GM12878 (cell line): ENCODE results near the gene INTS6. TPM values are rescaled to one million over a fixed set of nuclear protein-coding genes. Genes with fewer than 3 reads are reported as not detected.
A peak's percentile ranks its signal among the peaks of the same experiment; 100 is the strongest.

Experiments used
- ATAC-seq: fragments of 200-7000 bp; cut with Tn5 transposase; 3 replicates; pipeline ENCODE4 v1.9.1; 2020; ENCODE audit warnings: mild to moderate bottlenecking, moderate library complexity
- BruUV-seq: library from RNA; stranded (reverse); fragments of 400-500 nt; replicated peaks from 2 replicates; lab custom pipeline; 2021; lab: Mats Ljungman, UMichigan
- CTCF ChIA-PET: fragments of 300-600 bp; sonication (Branson Sonifier 250); formaldehyde crosslinking; extraction: SDS; loops from one replicate; lab custom pipeline; 2021; ENCODE audit warnings: inconsistent platforms; lab: Yijun Ruan, JAX
- POLR2A ChIA-PET: fragments of 350-600 bp; formaldehyde crosslinking; extraction: SDS; loops from one replicate; lab custom pipeline; 2021; ENCODE audit warnings: inconsistent platforms; lab: Charles Lee
- RAD21 ChIA-PET: fragments of 300-600 bp; sonication (Branson Sonifier 250); formaldehyde crosslinking; loops from one replicate; lab custom pipeline; 2023; ENCODE audit warnings: antibody characterized with exemption; ENCODE audit not compliant: unreplicated experiment; lab: Charles Lee
- SMC1A ChIA-PET: fragments of 300-600 bp; sonication (Branson Sonifier 250); formaldehyde crosslinking; loops from one replicate; lab custom pipeline; 2023; ENCODE audit not compliant: unreplicated experiment, uncharacterized antibody; lab: Charles Lee
- DNase-seq: peaks from one replicate; pipeline ENCODE4 v3.0.0-alpha.2; 2011; ENCODE audit warnings: low read depth, low spot score
- FAIRE-seq: peaks from 3 replicates; lab custom pipeline; 2011; peaks lifted over from hg19 to GRCh38; lab: Jason Lieb, UNC
- H2AFZ ChIP-seq: 2 replicates; pipeline ENCODE4 v1.6.0; 2011; ENCODE audit warnings: low read depth, low read length, control low read depth; ENCODE audit not compliant: control insufficient read depth
- H3K27ac ChIP-seq: 2 replicates; pipeline ENCODE4 v1.5.1; 2011; ENCODE audit warnings: control low read depth; ENCODE audit not compliant: control insufficient read depth, insufficient read depth
- H3K27me3 ChIP-seq, 2 experiments: replicated peaks in 1 of 2; 2 replicates each; pipeline versions ENCODE4 v1.6.0 to v1.6.1; 2011; ENCODE audit warnings: low read length in 1 of 2; ENCODE audit not compliant: control insufficient read depth in 2 of 2, insufficient read depth in 2 of 2
- H3K36me3 ChIP-seq, 2 experiments: 2 replicates each; pipeline ENCODE4 v1.5.1; 2011; ENCODE audit warnings: low read length in 1 of 2; ENCODE audit not compliant: control insufficient read depth in 2 of 2, insufficient read depth in 2 of 2
- H3K4me1 ChIP-seq: 2 replicates; pipeline ENCODE4 v1.6.1; 2011; ENCODE audit warnings: mild to moderate bottlenecking, low read length, moderate library complexity, mixed read lengths; ENCODE audit not compliant: control insufficient read depth, insufficient read depth
- H3K4me2 ChIP-seq: 2 replicates; pipeline ENCODE4 v1.6.0; 2011; ENCODE audit warnings: control low read depth; ENCODE audit not compliant: control insufficient read depth, insufficient read depth
- H3K4me3 ChIP-seq: fragments of 200-600 bp; sonication (generic); 2 replicates; pipeline ENCODE4 v1.5.1; 2016
- H3K79me2 ChIP-seq: 2 replicates; pipeline ENCODE4 v1.6.0; 2011; ENCODE audit warnings: low read length; ENCODE audit not compliant: control insufficient read depth, insufficient read depth
- H3K9ac ChIP-seq: 2 replicates; pipeline ENCODE4 v1.8.0; 2011; ENCODE audit warnings: low read length, control low read depth, mixed read lengths; ENCODE audit not compliant: control insufficient read depth, insufficient read depth
- H3K9me3 ChIP-seq: replicated peaks from 3 replicates; pipeline ENCODE4 v1.5.1; 2011; ENCODE audit warnings: mild to moderate bottlenecking, low read length; ENCODE audit not compliant: control insufficient read depth, insufficient read depth
- H4K20me1 ChIP-seq: 2 replicates; pipeline ENCODE4 v1.6.0; 2011; ENCODE audit not compliant: control insufficient read depth, insufficient read depth
- MEF2B ChIP-seq: fragments of 450-650 bp; IDR thresholded peaks from 2 replicates; pipeline ENCODE4 v1.6.1; 2018; ENCODE audit warnings: mild to moderate bottlenecking, moderate library complexity; ENCODE audit not compliant: partially characterized antibody, poor library complexity, severe bottlenecking
- MTA3 ChIP-seq: IDR thresholded peaks from 2 replicates; pipeline ENCODE4 v1.6.1; 2012; ENCODE audit warnings: low read length, inconsistent platforms, borderline replicate concordance
- NFXL1 ChIP-seq: fragments of 450-650 bp; IDR thresholded peaks from 2 replicates; pipeline ENCODE4 v1.6.1; 2017; ENCODE audit warnings: antibody characterized with exemption, mild to moderate bottlenecking, borderline replicate concordance
- POLR2AphosphoS5 ChIP-seq: IDR thresholded peaks from 2 replicates; pipeline ENCODE4 v1.6.1; 2011; ENCODE audit warnings: mild to moderate bottlenecking, low read length, inconsistent platforms
- SIX5 ChIP-seq: IDR thresholded peaks from 2 replicates; pipeline ENCODE4 v1.6.1; 2011; ENCODE audit warnings: mild to moderate bottlenecking, low read depth, low read length, moderate library complexity; ENCODE audit not compliant: severe bottlenecking
- SMARCA5 ChIP-seq: fragments of 450-650 bp; IDR thresholded peaks from 2 replicates; pipeline ENCODE4 v1.6.1; 2017; ENCODE audit warnings: mild to moderate bottlenecking
- SPI1 ChIP-seq: IDR thresholded peaks from 2 replicates; pipeline ENCODE4 v1.6.1; 2011; ENCODE audit warnings: low read depth, mild to moderate bottlenecking, low read length, moderate library complexity, borderline replicate concordance; ENCODE audit not compliant: insufficient read depth
- WGBS: methylation state at CpG from one replicate; pipeline ENCODE4 v1.1.6; 2016; ENCODE audit warnings: low lambda C conversion rate; ENCODE audit not compliant: insufficient replicate concordance, insufficient coverage; ENCODE audit errors: missing lambda C conversion rate; 5-methylcytosine and 5-hydroxymethylcytosine counted together
- in situ Hi-C: fragments of 300-500 bp; cut with MboI; formaldehyde crosslinking; loops from 9 replicates; pipeline ENCODE4 v1.14.3; 2018; ENCODE audit warnings: mixed read lengths
- intact Hi-C: fragments of 100-400 bp; cut with micrococcal nuclease; formaldehyde crosslinking; loops from one replicate; pipeline ENCODE4 v1.14.2; 2022; ENCODE audit not compliant: unreplicated experiment
- polyA plus RNA-seq, 11 experiments: library from polyadenylated mRNA; depleted of rRNA in 4 of 11; unstranded in 6 of 11; stranded (reverse) in 5 of 11; fragments of >200 nt; fragmentation: Nextera tagmentation in 4 of 11; fragmentation: Illumina TruSeq in 1 of 11; extraction: Ambion mirVana in 4 of 11; extraction: Trizol in 1 of 11; gene quantifications; 1 replicate in 1 of 11; 2 replicates in 10 of 11; pipeline versions ENCODE4 v1.2.1 to v1.2.3, GENCODE V29; 2011 to 2016; ENCODE audit warnings: inconsistent platforms in 2 of 11, missing spikeins in 2 of 11, low read depth in 1 of 11
- total RNA-seq, 4 experiments: library from RNA; depleted of rRNA in 3 of 4; stranded (reverse); fragments of >200 nt in 3 of 4; fragmentation: Illumina TruSeq in 1 of 4; extraction: Trizol in 1 of 4; gene quantifications; 2 replicates each; pipeline versions ENCODE4 v1.2.1 to v1.2.3, GENCODE V29; 2013 to 2021
- TF ChIP-seq, protein P1 (sequence below): fragments of 450-650 bp; formaldehyde crosslinking; IDR thresholded peaks from 2 replicates; pipeline ENCODE4 v1.4.0; 2020; ENCODE audit warnings: mild to moderate bottlenecking, moderate library complexity
- TF ChIP-seq, protein P2 (sequence below), 3 experiments: IDR thresholded peaks in 2 of 3; conservative IDR thresholded peaks in 1 of 3; 2 replicates each; pipeline ENCODE4 v1.5.1; 2011; ENCODE audit warnings: low read depth in 3 of 3, low read length in 3 of 3, mild to moderate bottlenecking in 3 of 3, control low read depth in 2 of 3, moderate library complexity in 2 of 3, inconsistent platforms in 1 of 3, mixed read lengths in 1 of 3; ENCODE audit not compliant: control insufficient read depth in 2 of 3, insufficient read depth in 1 of 3; ENCODE audit errors: extremely low read depth in 1 of 3
- TF ChIP-seq, protein P3 (sequence below): fragments of 450-650 bp; IDR thresholded peaks from 2 replicates; pipeline ENCODE4 v1.6.1; 2017; ENCODE audit warnings: low read depth, mild to moderate bottlenecking, moderate library complexity
- TF ChIP-seq, protein P4 (sequence below): IDR thresholded peaks from 2 replicates; pipeline ENCODE4 v1.6.1; 2011; ENCODE audit warnings: borderline replicate concordance, low read depth, mild to moderate bottlenecking, moderate library complexity, mixed read lengths, low read length; ENCODE audit not compliant: insufficient read depth; ENCODE audit errors: extremely low read length

The INTS6 gene
- total and polyA plus RNA-seq, 10 of the 15 experiments (the other 5 are each of a cell fraction or from before 2014, with no cell fraction given): 7.2 to 57.7 (median 30.9) TPM

DNA sequence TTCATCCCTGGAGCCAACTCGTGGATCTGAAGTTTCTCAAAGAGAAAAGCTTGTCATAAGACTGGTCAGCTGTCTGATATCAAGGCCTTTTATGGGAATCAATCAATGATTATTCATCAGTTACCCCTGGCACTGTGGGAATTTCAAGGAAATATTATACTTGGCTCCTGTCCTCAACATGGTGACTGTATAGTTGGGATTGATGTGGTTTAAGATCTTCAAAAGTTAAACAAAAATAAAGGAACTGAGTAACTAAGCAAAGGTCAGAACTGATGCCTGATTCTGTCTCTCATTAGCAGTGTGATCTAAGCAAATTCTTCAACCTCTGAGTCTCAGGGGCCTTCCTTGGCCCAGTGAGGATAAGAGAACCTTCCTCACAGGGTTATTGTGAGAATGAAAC lies 135.6 kb downstream of the INTS6 start:
- FAIRE-seq (no peak), ATAC-seq (no peak), DNase-seq (no peak)
- Histone ChIP-seq H3K27me3 (no peaks in the 10 kb centered on the region), H3K4me2 (no peak overlapping the region), H3K9ac (no peak overlapping the region), H3K79me2 (no peaks in the 10 kb centered on the region), H3K36me3 (no peaks in the 10 kb centered on the region), H3K4me3 (no peak overlapping the region), H3K27ac (no peak overlapping the region), H2AFZ (no peak overlapping the region), H4K20me1 (no peaks in the 10 kb centered on the region), H3K9me3 (no peaks in the 10 kb centered on the region), H3K4me1 (no peaks in the 10 kb centered on the region)
- in situ Hi-C loops: loop anchor here (5.0 kb wide), 1 partner anchor 50 kb away; no protein-coding TSS in a partner anchor
- WGBS: 0% methylated on average over 1 of the region's 1 CpG
- intact Hi-C loops: no loop called here
- ChIA-PET RAD21 (interaction anchor here (1.4 kb wide), 1 partner anchor 31 kb away, joined by 4 read pairs; no protein-coding TSS in a partner anchor), POLR2A (no interaction called here), CTCF (interaction anchor here (0.7 kb wide), 2 partner anchors 14 to 21 kb away, joined by 3 read pairs; no protein-coding TSS in a partner anchor), SMC1A (no interaction called here)
- no TSS peak for BruUV-seq
- no peak for TF ChIP-seq SMARCA5
- no peak for TF ChIP-seq MTA3
- TF ChIP-seq, protein P1, sequence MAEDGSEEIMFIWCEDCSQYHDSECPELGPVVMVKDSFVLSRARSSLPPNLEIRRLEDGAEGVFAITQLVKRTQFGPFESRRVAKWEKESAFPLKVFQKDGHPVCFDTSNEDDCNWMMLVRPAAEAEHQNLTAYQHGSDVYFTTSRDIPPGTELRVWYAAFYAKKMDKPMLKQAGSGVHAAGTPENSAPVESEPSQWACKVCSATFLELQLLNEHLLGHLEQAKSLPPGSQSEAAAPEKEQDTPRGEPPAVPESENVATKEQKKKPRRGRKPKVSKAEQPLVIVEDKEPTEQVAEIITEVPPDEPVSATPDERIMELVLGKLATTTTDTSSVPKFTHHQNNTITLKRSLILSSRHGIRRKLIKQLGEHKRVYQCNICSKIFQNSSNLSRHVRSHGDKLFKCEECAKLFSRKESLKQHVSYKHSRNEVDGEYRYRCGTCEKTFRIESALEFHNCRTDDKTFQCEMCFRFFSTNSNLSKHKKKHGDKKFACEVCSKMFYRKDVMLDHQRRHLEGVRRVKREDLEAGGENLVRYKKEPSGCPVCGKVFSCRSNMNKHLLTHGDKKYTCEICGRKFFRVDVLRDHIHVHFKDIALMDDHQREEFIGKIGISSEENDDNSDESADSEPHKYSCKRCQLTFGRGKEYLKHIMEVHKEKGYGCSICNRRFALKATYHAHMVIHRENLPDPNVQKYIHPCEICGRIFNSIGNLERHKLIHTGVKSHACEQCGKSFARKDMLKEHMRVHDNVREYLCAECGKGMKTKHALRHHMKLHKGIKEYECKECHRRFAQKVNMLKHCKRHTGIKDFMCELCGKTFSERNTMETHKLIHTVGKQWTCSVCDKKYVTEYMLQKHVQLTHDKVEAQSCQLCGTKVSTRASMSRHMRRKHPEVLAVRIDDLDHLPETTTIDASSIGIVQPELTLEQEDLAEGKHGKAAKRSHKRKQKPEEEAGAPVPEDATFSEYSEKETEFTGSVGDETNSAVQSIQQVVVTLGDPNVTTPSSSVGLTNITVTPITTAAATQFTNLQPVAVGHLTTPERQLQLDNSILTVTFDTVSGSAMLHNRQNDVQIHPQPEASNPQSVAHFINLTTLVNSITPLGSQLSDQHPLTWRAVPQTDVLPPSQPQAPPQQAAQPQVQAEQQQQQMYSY (CRISPR knock-in tag): no peak
- TF ChIP-seq, protein P2, sequence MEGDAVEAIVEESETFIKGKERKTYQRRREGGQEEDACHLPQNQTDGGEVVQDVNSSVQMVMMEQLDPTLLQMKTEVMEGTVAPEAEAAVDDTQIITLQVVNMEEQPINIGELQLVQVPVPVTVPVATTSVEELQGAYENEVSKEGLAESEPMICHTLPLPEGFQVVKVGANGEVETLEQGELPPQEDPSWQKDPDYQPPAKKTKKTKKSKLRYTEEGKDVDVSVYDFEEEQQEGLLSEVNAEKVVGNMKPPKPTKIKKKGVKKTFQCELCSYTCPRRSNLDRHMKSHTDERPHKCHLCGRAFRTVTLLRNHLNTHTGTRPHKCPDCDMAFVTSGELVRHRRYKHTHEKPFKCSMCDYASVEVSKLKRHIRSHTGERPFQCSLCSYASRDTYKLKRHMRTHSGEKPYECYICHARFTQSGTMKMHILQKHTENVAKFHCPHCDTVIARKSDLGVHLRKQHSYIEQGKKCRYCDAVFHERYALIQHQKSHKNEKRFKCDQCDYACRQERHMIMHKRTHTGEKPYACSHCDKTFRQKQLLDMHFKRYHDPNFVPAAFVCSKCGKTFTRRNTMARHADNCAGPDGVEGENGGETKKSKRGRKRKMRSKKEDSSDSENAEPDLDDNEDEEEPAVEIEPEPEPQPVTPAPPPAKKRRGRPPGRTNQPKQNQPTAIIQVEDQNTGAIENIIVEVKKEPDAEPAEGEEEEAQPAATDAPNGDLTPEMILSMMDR (IDR thresholded peaks at IDR 0.05 in 2 of 3, conservative IDR thresholded peaks at IDR 0.05 in 1 of 3; ENCODE audit: control insufficient read depth in 2 of 3, extremely low read depth in 1 of 3, insufficient read depth in 1 of 3, low read depth in 3 of 3, low read length in 3 of 3): no peak
- peak; percentile 39 for TF ChIP-seq MEF2B
- TF ChIP-seq, protein P3, sequence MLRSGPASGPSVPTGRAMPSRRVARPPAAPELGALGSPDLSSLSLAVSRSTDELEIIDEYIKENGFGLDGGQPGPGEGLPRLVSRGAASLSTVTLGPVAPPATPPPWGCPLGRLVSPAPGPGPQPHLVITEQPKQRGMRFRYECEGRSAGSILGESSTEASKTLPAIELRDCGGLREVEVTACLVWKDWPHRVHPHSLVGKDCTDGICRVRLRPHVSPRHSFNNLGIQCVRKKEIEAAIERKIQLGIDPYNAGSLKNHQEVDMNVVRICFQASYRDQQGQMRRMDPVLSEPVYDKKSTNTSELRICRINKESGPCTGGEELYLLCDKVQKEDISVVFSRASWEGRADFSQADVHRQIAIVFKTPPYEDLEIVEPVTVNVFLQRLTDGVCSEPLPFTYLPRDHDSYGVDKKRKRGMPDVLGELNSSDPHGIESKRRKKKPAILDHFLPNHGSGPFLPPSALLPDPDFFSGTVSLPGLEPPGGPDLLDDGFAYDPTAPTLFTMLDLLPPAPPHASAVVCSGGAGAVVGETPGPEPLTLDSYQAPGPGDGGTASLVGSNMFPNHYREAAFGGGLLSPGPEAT: no peak
- TF ChIP-seq SIX5: no peak
- peak; percentile 32; the same call in 1 of the 2 replicates for TF ChIP-seq SPI1
- no peak for TF ChIP-seq POLR2AphosphoS5
- TF ChIP-seq, protein P4, sequence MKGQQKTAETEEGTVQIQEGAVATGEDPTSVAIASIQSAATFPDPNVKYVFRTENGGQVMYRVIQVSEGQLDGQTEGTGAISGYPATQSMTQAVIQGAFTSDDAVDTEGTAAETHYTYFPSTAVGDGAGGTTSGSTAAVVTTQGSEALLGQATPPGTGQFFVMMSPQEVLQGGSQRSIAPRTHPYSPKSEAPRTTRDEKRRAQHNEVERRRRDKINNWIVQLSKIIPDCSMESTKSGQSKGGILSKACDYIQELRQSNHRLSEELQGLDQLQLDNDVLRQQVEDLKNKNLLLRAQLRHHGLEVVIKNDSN: no peak
- TF ChIP-seq NFXL1: no peak
